Endodermal cell (in vitro differentiated cells): ENCODE results near the gene LPP. TPM values are rescaled to one million over a fixed set of nuclear protein-coding genes. Genes with fewer than 3 reads are reported as not detected.

Source experiments
- DNase-seq: peaks from one replicate; pipeline ENCODE4 v3.0.0-alpha.2; 2017
- H3K27ac ChIP-seq: 2 replicates; pipeline ENCODE4 v1.5.1; 2013; ENCODE audit warnings: mild to moderate bottlenecking, low read depth, low read length, moderate library complexity
- H3K27me3 ChIP-seq: 2 replicates; pipeline ENCODE4 v1.6.1; 2013; ENCODE audit warnings: mild to moderate bottlenecking, low read length, moderate library complexity; ENCODE audit not compliant: insufficient read depth, control insufficient read depth, poor library complexity, severe bottlenecking
- H3K36me3 ChIP-seq: 2 replicates; pipeline ENCODE4 v1.7.0; 2013; ENCODE audit warnings: mild to moderate bottlenecking, low read length, moderate library complexity; ENCODE audit not compliant: control insufficient read depth, insufficient read depth
- H3K4me1 ChIP-seq: one replicate; pipeline ENCODE4 v1.7.0; 2013; ENCODE audit warnings: low read length; ENCODE audit not compliant: control insufficient read depth, insufficient read depth
- H3K4me3 ChIP-seq: 2 replicates; pipeline ENCODE4 v1.5.1; 2013; ENCODE audit warnings: mild to moderate bottlenecking, low read length, moderate library complexity
- H3K9ac ChIP-seq: 2 replicates; pipeline ENCODE4 v1.6.1; 2013; ENCODE audit warnings: mild to moderate bottlenecking, low read length, moderate library complexity; ENCODE audit not compliant: poor library complexity, severe bottlenecking; ENCODE audit errors: extremely low read depth
- H3K9me3 ChIP-seq: 2 replicates; pipeline ENCODE4 v1.6.1; 2013; ENCODE audit warnings: mild to moderate bottlenecking, low read length, moderate library complexity; ENCODE audit not compliant: control insufficient read depth
- H3K27ac Mint-ChIP-seq: 2 replicates; pipeline ENCODE4 v1.8.0; 2020; ENCODE audit warnings: mixed read lengths
- H3K27me3 Mint-ChIP-seq: 2 replicates; pipeline ENCODE4 v1.8.0; 2021; ENCODE audit warnings: mild to moderate bottlenecking, mixed read lengths; ENCODE audit not compliant: insufficient read depth
- H3K36me3 Mint-ChIP-seq: 2 replicates; pipeline ENCODE4 v1.8.0; 2020; ENCODE audit warnings: low read depth, mixed read lengths
- H3K4me1 Mint-ChIP-seq: 2 replicates; pipeline ENCODE4 v1.8.0; 2020; ENCODE audit warnings: mixed read lengths
- H3K4me3 Mint-ChIP-seq: 2 replicates; pipeline ENCODE4 v1.8.0; 2020; ENCODE audit warnings: mild to moderate bottlenecking, moderate library complexity, mixed read lengths
- H3K9me3 Mint-ChIP-seq: 2 replicates; pipeline ENCODE4 v1.8.0; 2020; ENCODE audit warnings: mild to moderate bottlenecking, mixed read lengths
- CTCF ChIP-seq: fragments of 200-600 bp; sonication (generic); conservative IDR thresholded peaks from 2 replicates; pipeline ENCODE4 v1.5.0; 2021; ENCODE audit warnings: antibody characterized with exemption, mild to moderate bottlenecking
- WGBS, 2 experiments: methylation state at CpG; one replicate each; pipeline versions ENCODE4 v1.1.5 to v1.1.7; 2013; ENCODE audit warnings: missing lambda C conversion rate in 2 of 2, mixed read lengths in 1 of 2; ENCODE audit not compliant: insufficient coverage in 1 of 2, insufficient read length in 1 of 2; 5-methylcytosine and 5-hydroxymethylcytosine counted together
- total RNA-seq, 2 donors: library from RNA; stranded (reverse); fragmentation: NEBNext Ultra II Directional in 1 of 2; extraction: Animal tissue kit (Norgen Biotek cat#: 25700) in 1 of 2; gene quantifications; 2 replicates in 1 of 2; 3 replicates in 1 of 2; pipeline ENCODE4 v1.2.1, GENCODE V29; 2021

The LPP gene
- total RNA-seq, 2 donors from 2014 or later: 78.0 to 105 TPM

GRCh38 chr3:188908002-188908850, 754.3 kb downstream of the LPP start:
- no peaks in the 10 kb centered on the region for H3K36me3 ChIP-seq
- Mint-ChIP-seq H3K4me1 (no peaks in the 10 kb centered on the region), H3K9me3 (no peaks in the 10 kb centered on the region), H3K27me3 (no peaks in the 10 kb centered on the region), H3K4me3 (no peak overlapping the region), H3K36me3 (no peaks in the 10 kb centered on the region), H3K27ac (no peak overlapping the region)
- no peak overlapping the region for H3K9ac ChIP-seq
- H3K4me1 ChIP-seq: no peaks in the 10 kb centered on the region
- H3K4me3 ChIP-seq: no peak overlapping the region
- peaks cover 3% of the 10 kb centered on the region for H3K9me3 ChIP-seq
- H3K27me3 ChIP-seq: no peaks in the 10 kb centered on the region
- 91 to 100% methylated on average over 1 to 4 of the region's 5 CpGs for WGBS, 2 experiments
- DNase-seq: no peak
- no peak overlapping the region for H3K27ac ChIP-seq
- no peak for TF ChIP-seq CTCF

GRCh38 chr3:188911026-188911850, 757.3 kb downstream of the LPP start:
- no peak for DNase-seq
- Histone ChIP-seq H3K9ac (no peak overlapping the region), H3K36me3 (no peaks in the 10 kb centered on the region), H3K4me1 (no peaks in the 10 kb centered on the region), H3K9me3 (peaks cover 5% of the 10 kb centered on the region), H3K27ac (no peak overlapping the region), H3K4me3 (no peak overlapping the region), H3K27me3 (no peaks in the 10 kb centered on the region)
- no peaks in the 10 kb centered on the region for H3K9me3 Mint-ChIP-seq
- H3K4me1 Mint-ChIP-seq: no peaks in the 10 kb centered on the region
- 92 to 96% methylated on average over 6 to 7 of the region's 8 CpGs for WGBS, 2 experiments
- TF ChIP-seq CTCF: no peak
- no peaks in the 10 kb centered on the region for H3K27me3 Mint-ChIP-seq
- H3K4me3 Mint-ChIP-seq: no peak overlapping the region
- H3K27ac Mint-ChIP-seq: no peak overlapping the region
- H3K36me3 Mint-ChIP-seq: no peaks in the 10 kb centered on the region

DNA sequence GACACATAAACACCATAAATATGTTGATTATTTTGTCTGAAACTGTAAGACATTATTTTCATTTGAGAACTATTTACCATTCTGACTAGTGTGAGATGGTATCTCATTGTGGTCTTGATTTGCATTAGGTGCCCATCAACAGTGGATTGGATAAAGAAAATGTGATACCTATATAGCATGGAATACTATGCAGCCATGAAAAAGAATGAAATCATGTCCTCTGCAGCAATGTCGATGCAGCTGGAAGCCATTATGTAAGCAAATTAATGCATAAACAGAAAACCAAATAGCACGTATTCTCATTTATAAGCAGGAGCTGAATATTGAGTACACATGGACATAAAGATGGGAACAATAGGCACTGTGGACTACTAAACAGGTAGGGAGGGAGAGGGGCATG, 759.1 kb downstream of the LPP start:
- Mint-ChIP-seq H3K36me3 (no peaks in the 10 kb centered on the region), H3K27ac (no peak overlapping the region), H3K9me3 (no peaks in the 10 kb centered on the region), H3K4me3 (no peak overlapping the region), H3K4me1 (peaks cover 5% of the 10 kb centered on the region), H3K27me3 (no peaks in the 10 kb centered on the region)
- H3K4me1 ChIP-seq: no peaks in the 10 kb centered on the region
- H3K36me3 ChIP-seq: no peaks in the 10 kb centered on the region
- no peak overlapping the region for H3K9ac ChIP-seq
- H3K9me3 ChIP-seq: peaks cover 5% of the 10 kb centered on the region
- no peak overlapping the region for H3K4me3 ChIP-seq
- DNase-seq: no peak
- no peaks in the 10 kb centered on the region for H3K27me3 ChIP-seq
- H3K27ac ChIP-seq: no peak overlapping the region
- no peak for TF ChIP-seq CTCF
- WGBS, 2 experiments: 94 to 100% methylated on average over 2 of the region's 2 CpGs
